GM18526 (cell line): ENCODE results near the gene PARS2.

Experiments used
- POLR2A ChIP-seq: IDR thresholded peaks from 3 replicates; pipeline ENCODE4 v1.6.1; 2011; ENCODE audit not compliant: insufficient read length; ENCODE audit errors: extremely low read depth

PARS2 gene

GRCh38 chr1:54787604-54788003 lies 23.3 kb upstream of the PARS2 start:
- no peak for TF ChIP-seq POLR2A

GRCh38 chr1:54786778-54787177 lies 22.5 kb upstream of the PARS2 start:
- no peak for TF ChIP-seq POLR2A

- no peak for TF ChIP-seq POLR2A
Measured at GRCh38 chr1:54784066-54784465, 19.7 kb upstream of the PARS2 start.

- no peak for TF ChIP-seq POLR2A
Measured at GRCh38 chr1:54782588-54782987, 18.3 kb upstream of the PARS2 start.

GRCh38 chr1:54782156-54782555 lies 17.8 kb upstream of the PARS2 start:
- no peak for TF ChIP-seq POLR2A

- TF ChIP-seq POLR2A = no peak
Measured at GRCh38 chr1:54781023-54781723, 16.9 kb upstream of the PARS2 start.

- no peak for TF ChIP-seq POLR2A
Measured at GRCh38 chr1:54777431-54777830, 13.1 kb upstream of the PARS2 start.

- no peak for TF ChIP-seq POLR2A
Measured at GRCh38 chr1:54777011-54777410, 12.7 kb upstream of the PARS2 start.

GRCh38 chr1:54774820-54775498 lies 10.6 kb upstream of the PARS2 start:
- no peak for TF ChIP-seq POLR2A

- TF ChIP-seq POLR2A = no peak
Measured at GRCh38 chr1:54772951-54773350, 8.6 kb upstream of the PARS2 start.

- TF ChIP-seq POLR2A = no peak
Measured at GRCh38 chr1:54768093-54768492, 3.8 kb upstream of the PARS2 start.

GRCh38 chr1:54767526-54767925 lies 3.2 kb upstream of the PARS2 start:
- TF ChIP-seq POLR2A = no peak

GRCh38 chr1:54766726-54767125 lies 2.4 kb upstream of the PARS2 start:
- TF ChIP-seq POLR2A = no peak

GRCh38 chr1:54764922-54765561 lies 719 bp upstream of the PARS2 start:
- no peak for TF ChIP-seq POLR2A

GRCh38 chr1:54763816-54764132 lies 549 bp downstream of the PARS2 start:
- no peak for TF ChIP-seq POLR2A

- no peak for TF ChIP-seq POLR2A
Measured at GRCh38 chr1:54758678-54759348, 5.5 kb downstream of the PARS2 start.
